SK-N-SH treated with all-trans-retinoic acid at 6 μM for 48 hours (cell line): Measurements from ENCODE around the gene ISYNA1.

ENCODE experiments used
- ZC3H10 ChIP-seq: fragments of 250-450 bp; sonication (Bioruptor Pico); IDR thresholded peaks from 2 replicates; pipeline ENCODE4 v1.5.1; 2021; ENCODE audit warnings: mild to moderate bottlenecking, moderate library complexity
- ZNF8 ChIP-seq: fragments of 450-650 bp; formaldehyde crosslinking; IDR thresholded peaks from 2 replicates; pipeline ENCODE4 v1.5.0; 2020; ENCODE audit warnings: mild to moderate bottlenecking, moderate library complexity
- TF ChIP-seq, protein P1 (sequence below): fragments of 250-450 bp; sonication (Bioruptor Pico); IDR thresholded peaks from 2 replicates; pipeline ENCODE4 v1.8.0; 2020; ENCODE audit warnings: mild to moderate bottlenecking, moderate library complexity, borderline replicate concordance

- TF ChIP-seq, protein P1, sequence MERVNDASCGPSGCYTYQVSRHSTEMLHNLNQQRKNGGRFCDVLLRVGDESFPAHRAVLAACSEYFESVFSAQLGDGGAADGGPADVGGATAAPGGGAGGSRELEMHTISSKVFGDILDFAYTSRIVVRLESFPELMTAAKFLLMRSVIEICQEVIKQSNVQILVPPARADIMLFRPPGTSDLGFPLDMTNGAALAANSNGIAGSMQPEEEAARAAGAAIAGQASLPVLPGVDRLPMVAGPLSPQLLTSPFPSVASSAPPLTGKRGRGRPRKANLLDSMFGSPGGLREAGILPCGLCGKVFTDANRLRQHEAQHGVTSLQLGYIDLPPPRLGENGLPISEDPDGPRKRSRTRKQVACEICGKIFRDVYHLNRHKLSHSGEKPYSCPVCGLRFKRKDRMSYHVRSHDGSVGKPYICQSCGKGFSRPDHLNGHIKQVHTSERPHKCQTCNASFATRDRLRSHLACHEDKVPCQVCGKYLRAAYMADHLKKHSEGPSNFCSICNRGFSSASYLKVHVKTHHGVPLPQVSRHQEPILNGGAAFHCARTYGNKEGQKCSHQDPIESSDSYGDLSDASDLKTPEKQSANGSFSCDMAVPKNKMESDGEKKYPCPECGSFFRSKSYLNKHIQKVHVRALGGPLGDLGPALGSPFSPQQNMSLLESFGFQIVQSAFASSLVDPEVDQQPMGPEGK (CRISPR knock-in tag) = no peak
- TF ChIP-seq ZC3H10 = no peak
- no peak for TF ChIP-seq ZNF8 (CRISPR knock-in tag)
Measured at GRCh38 chr19:18418483-18419194, 19.3 kb downstream of the ISYNA1 start.
